ENCODE data around the gene KCNJ6. TPM values are rescaled to one million over a fixed set of nuclear protein-coding genes. Genes with fewer than 3 reads are reported as not detected.

The KCNJ6 gene
- total RNA-seq, 1 donor from 2014 or later: not detected

DNA sequence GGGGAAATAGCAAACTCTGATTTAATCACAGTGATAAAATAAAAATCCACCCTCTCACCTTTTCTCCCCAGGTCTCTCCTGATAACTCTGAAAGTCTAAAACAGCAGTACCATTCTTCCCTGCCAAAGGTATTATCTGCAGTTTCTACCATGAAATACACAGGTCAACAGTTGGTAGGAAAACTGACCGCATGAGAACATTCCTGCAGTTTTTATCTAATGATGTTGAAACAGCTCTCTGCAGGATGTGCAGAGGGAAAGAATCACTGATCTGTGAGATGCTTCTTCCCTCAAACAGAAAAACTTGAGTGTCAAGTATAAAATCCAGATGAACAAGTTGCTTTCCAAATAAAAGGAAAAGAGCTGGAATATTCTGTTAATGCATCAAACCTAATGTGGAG is 39.1 kb downstream of the KCNJ6 start:
- no peaks in the 10 kb centered on the region for H3K9me3 Mint-ChIP-seq
- H3K27me3 Mint-ChIP-seq (ENCODE audit: insufficient read depth, low read depth): no peaks in the 10 kb centered on the region
- peaks cover 3% of the 10 kb centered on the region for H3K4me1 Mint-ChIP-seq
- Histone ChIP-seq H3K36me3 (no peaks in the 10 kb centered on the region), H3K9me3 (ENCODE audit: low read depth) (no peaks in the 10 kb centered on the region), H3K27me3 (no peaks in the 10 kb centered on the region), H3F3A (ENCODE audit: low read depth) (no peaks in the 10 kb centered on the region), H3K4me2 (no peak overlapping the region), H3K79me2 (ENCODE audit: low read depth) (no peaks in the 10 kb centered on the region), H3K27ac (no peak overlapping the region), H3K4me3 (no peak overlapping the region), H2AFZ (replicated peaks) (no peak overlapping the region), H4K20me1 (ENCODE audit: low read depth) (no peaks in the 10 kb centered on the region), H3K9ac (no peak overlapping the region), H3K4me1 (no peaks in the 10 kb centered on the region)
- H3K36me3 Mint-ChIP-seq: no peaks in the 10 kb centered on the region
- TF ChIP-seq EZH2 (IDR thresholded peaks at IDR 0.05) (no peak), EZH2phosphoT487 (IDR thresholded peaks at IDR 0.05) (no peak)
- TF ChIP-seq, protein P1, sequence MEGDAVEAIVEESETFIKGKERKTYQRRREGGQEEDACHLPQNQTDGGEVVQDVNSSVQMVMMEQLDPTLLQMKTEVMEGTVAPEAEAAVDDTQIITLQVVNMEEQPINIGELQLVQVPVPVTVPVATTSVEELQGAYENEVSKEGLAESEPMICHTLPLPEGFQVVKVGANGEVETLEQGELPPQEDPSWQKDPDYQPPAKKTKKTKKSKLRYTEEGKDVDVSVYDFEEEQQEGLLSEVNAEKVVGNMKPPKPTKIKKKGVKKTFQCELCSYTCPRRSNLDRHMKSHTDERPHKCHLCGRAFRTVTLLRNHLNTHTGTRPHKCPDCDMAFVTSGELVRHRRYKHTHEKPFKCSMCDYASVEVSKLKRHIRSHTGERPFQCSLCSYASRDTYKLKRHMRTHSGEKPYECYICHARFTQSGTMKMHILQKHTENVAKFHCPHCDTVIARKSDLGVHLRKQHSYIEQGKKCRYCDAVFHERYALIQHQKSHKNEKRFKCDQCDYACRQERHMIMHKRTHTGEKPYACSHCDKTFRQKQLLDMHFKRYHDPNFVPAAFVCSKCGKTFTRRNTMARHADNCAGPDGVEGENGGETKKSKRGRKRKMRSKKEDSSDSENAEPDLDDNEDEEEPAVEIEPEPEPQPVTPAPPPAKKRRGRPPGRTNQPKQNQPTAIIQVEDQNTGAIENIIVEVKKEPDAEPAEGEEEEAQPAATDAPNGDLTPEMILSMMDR (IDR thresholded peaks at IDR 0.05): no peak
- no peak overlapping the region for H3K27ac Mint-ChIP-seq
- no peak for DNase-seq (ENCODE audit: low spot score)
- H3K4me3 Mint-ChIP-seq: no peak overlapping the region

DNA sequence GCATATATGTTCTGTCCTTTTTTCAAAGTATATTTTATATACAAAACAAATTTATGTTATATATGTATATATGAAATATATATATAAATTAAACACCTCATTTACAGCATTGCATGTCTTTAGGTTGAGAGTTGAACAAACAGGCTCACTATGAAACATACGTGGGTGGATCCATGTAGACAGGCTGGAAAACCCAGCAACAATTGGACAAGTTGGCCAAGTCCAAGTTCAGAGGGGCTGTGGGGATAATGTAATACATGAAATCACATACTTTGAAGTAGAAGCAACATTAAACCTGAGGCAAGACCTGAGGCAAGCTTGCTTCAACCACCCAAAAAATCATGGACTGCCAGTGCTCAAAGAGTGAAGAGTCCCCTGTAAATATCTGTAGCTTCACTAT is 39.7 kb downstream of the KCNJ6 start:
- Histone ChIP-seq H4K20me1 (ENCODE audit: low read depth) (no peaks in the 10 kb centered on the region), H3K9me3 (ENCODE audit: low read depth) (no peaks in the 10 kb centered on the region), H3K27me3 (no peaks in the 10 kb centered on the region), H3F3A (ENCODE audit: low read depth) (no peaks in the 10 kb centered on the region), H3K4me2 (no peak overlapping the region), H3K27ac (no peak overlapping the region), H3K4me3 (no peak overlapping the region), H3K79me2 (ENCODE audit: low read depth) (no peaks in the 10 kb centered on the region), H3K4me1 (no peaks in the 10 kb centered on the region), H3K36me3 (no peaks in the 10 kb centered on the region), H2AFZ (replicated peaks) (no peak overlapping the region), H3K9ac (no peak overlapping the region)
- TF ChIP-seq EZH2phosphoT487 (IDR thresholded peaks at IDR 0.05) (no peak), EZH2 (IDR thresholded peaks at IDR 0.05) (no peak)
- TF ChIP-seq, protein P1 (IDR thresholded peaks at IDR 0.05): no peak
- no peak overlapping the region for H3K27ac Mint-ChIP-seq
- H3K4me1 Mint-ChIP-seq: peaks cover 3% of the 10 kb centered on the region
- H3K36me3 Mint-ChIP-seq: no peaks in the 10 kb centered on the region
- H3K4me3 Mint-ChIP-seq: no peak overlapping the region
- no peak for DNase-seq (ENCODE audit: low spot score)
- H3K9me3 Mint-ChIP-seq: no peaks in the 10 kb centered on the region
- no peaks in the 10 kb centered on the region for H3K27me3 Mint-ChIP-seq (ENCODE audit: insufficient read depth, low read depth)

DNA sequence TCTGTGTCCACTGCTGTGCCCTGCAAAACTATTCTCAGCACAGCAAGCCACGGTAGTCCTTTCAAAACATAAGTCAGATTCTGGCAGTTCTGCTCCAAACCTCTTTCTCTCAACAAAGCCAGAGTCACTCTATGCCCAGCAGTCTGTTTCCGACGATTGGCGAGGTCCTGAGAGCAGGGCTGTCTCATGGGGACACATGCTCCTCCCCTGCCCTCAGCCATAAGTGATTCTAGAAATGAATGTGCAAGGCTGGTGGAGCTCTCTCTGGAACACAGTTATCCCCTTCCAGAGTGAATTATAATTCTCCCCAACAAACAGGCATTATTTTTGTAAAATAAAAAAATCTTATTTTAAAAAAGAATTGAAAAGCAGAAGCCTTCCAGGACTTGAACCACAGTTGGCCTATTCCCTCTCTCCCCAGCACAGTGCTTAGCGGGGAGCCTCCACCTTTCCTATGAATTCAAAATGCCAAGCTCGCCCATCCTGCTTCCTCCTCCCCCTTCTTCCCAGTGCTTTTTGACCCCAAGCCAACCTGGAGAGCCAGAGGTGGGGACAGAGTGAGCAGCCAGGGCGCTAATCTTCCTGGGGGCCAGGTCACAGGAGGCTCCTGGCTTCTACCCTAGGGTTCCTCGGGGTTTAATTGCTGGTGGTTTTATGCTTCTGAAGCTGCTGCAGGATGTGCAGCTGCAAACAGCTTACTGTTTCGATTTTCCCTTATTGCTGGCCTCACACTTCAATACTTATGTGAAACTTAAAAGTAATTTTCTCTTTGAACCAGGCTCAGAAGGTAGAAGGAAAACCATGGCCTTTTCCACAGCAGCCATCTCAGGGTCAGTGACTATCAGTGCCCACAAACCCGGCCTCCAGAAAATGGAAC is 41.1 kb downstream of the KCNJ6 start:
- Histone ChIP-seq H4K20me1 (ENCODE audit: low read depth) (no peaks in the 10 kb centered on the region), H2AFZ (replicated peaks) (no peak overlapping the region), H3K36me3 (no peaks in the 10 kb centered on the region), H3K4me2 (no peak overlapping the region), H3K9ac (no peak overlapping the region), H3K79me2 (ENCODE audit: low read depth) (no peaks in the 10 kb centered on the region), H3K27me3 (no peaks in the 10 kb centered on the region), H3K27ac (no peak overlapping the region), H3K4me1 (no peaks in the 10 kb centered on the region), H3F3A (ENCODE audit: low read depth) (no peaks in the 10 kb centered on the region), H3K9me3 (ENCODE audit: low read depth) (no peaks in the 10 kb centered on the region), H3K4me3 (no peak overlapping the region)
- Mint-ChIP-seq H3K4me3 (no peak overlapping the region), H3K4me1 (peaks cover 3% of the 10 kb centered on the region), H3K27me3 (ENCODE audit: insufficient read depth, low read depth) (no peaks in the 10 kb centered on the region), H3K9me3 (peaks cover 2% of the 10 kb centered on the region), H3K27ac (no peak overlapping the region), H3K36me3 (no peaks in the 10 kb centered on the region)
- DNase-seq (ENCODE audit: low spot score): no peak
- TF ChIP-seq EZH2phosphoT487 (IDR thresholded peaks at IDR 0.05) (no peak), EZH2 (IDR thresholded peaks at IDR 0.05) (no peak)
- TF ChIP-seq, protein P1 (IDR thresholded peaks at IDR 0.05): no peak
